Kidney epithelial cell (primary cell): ENCODE measurements around the gene PTPRT. TPM values are rescaled to one million over a fixed set of nuclear protein-coding genes. Genes with fewer than 3 reads are reported as not detected.

ENCODE experiments used
- DNase-seq: peaks from one replicate; pipeline ENCODE4 v3.0.0-alpha.2; 2010; ENCODE audit warnings: low read depth
- H3K27me3 ChIP-seq: 2 replicates; pipeline ENCODE4 v1.6.0; 2011; ENCODE audit warnings: low read length; ENCODE audit not compliant: control insufficient read depth, insufficient read depth
- H3K36me3 ChIP-seq: 2 replicates; pipeline ENCODE4 v1.5.1; 2011; ENCODE audit warnings: low read length; ENCODE audit not compliant: control insufficient read depth, insufficient read depth
- H3K4me3 ChIP-seq: 2 replicates; pipeline ENCODE4 v1.5.1; 2011; ENCODE audit warnings: low read depth, mild to moderate bottlenecking, control low read depth, low read length
- total RNA-seq: library from RNA; depleted of rRNA; stranded (reverse); fragments of >200 nt; gene quantifications from 2 replicates; pipeline ENCODE4 v1.2.3, GENCODE V29; 2015
- TF ChIP-seq, protein P1 (sequence below): IDR thresholded peaks from 2 replicates; pipeline ENCODE4 v1.5.1; 2011; ENCODE audit warnings: mild to moderate bottlenecking, moderate library complexity, low read length, control low read depth, inconsistent platforms; ENCODE audit not compliant: insufficient read depth, poor library complexity, severe bottlenecking

The PTPRT gene
- total RNA-seq, 1 donor from 2014 or later, result 0.25 TPM

DNA sequence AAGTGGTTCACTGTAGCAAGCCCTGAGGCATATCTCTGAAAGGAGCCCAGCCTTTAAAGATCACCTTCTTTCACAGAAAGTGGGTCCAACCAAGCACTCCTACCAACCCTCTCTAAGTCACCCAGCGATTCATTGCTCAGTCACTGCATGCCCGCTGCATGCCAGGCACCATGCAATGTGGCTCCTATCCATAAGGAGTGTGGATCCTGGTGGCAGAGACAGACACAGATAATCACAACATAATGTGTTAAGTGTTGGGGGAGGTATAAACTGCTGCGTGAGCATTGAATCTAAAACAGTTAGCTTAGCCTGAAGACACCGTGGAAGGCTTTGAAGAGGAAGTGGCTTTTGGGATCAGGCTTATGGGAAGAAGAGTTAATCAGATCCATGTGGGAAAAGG, 659.5 kb downstream of the PTPRT start:
- Histone ChIP-seq H3K4me3 (no peak overlapping the region), H3K27me3 (no peaks in the 10 kb centered on the region), H3K36me3 (no peaks in the 10 kb centered on the region)
- no peak for DNase-seq
- TF ChIP-seq, protein P1, sequence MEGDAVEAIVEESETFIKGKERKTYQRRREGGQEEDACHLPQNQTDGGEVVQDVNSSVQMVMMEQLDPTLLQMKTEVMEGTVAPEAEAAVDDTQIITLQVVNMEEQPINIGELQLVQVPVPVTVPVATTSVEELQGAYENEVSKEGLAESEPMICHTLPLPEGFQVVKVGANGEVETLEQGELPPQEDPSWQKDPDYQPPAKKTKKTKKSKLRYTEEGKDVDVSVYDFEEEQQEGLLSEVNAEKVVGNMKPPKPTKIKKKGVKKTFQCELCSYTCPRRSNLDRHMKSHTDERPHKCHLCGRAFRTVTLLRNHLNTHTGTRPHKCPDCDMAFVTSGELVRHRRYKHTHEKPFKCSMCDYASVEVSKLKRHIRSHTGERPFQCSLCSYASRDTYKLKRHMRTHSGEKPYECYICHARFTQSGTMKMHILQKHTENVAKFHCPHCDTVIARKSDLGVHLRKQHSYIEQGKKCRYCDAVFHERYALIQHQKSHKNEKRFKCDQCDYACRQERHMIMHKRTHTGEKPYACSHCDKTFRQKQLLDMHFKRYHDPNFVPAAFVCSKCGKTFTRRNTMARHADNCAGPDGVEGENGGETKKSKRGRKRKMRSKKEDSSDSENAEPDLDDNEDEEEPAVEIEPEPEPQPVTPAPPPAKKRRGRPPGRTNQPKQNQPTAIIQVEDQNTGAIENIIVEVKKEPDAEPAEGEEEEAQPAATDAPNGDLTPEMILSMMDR, result no peak

DNA sequence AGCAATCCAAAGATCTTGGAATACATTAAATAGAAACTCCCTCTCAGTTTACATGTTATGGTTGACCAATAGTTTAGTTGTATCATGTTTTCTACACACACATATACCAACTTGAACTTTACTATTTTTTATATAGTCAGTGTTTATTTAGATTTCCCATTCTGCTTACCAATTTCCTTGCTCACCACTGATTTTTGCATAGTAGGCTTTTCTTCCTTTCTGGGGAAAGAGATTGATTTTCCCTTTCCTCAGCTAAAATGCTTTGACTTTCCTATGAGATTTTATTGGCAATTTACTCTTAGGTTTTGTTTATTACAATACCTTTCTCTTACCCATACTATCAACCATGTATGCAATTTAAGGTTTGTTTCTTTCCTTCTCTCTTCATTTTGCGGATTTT, 665.6 kb downstream of the PTPRT start:
- H3K27me3 ChIP-seq, result no peaks in the 10 kb centered on the region
- TF ChIP-seq, protein P1, result no peak
- no peaks in the 10 kb centered on the region for H3K36me3 ChIP-seq
- DNase-seq, result no peak
- no peak overlapping the region for H3K4me3 ChIP-seq

DNA sequence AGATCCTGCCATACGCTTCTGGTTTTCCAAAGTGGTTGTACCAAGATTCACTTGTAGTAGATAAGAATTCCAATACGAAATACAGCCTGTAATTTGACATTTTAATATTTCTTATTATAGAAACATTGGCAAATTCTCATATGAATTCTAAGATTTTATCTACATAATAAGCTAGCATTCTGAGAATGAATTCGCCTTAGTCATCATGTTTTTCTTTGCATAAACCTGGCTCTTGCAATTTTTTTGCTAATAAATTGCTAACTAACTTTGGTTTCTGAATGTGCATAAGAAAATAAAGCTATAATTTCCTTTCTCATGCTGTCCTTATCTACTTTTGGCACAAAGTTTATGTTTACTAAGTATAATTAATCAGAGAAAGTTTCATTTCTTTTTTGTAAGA, 673.0 kb downstream of the PTPRT start:
- TF ChIP-seq, protein P1, result no peak
- DNase-seq, result no peak
- Histone ChIP-seq H3K27me3 (no peaks in the 10 kb centered on the region), H3K4me3 (no peak overlapping the region), H3K36me3 (no peaks in the 10 kb centered on the region)

DNA sequence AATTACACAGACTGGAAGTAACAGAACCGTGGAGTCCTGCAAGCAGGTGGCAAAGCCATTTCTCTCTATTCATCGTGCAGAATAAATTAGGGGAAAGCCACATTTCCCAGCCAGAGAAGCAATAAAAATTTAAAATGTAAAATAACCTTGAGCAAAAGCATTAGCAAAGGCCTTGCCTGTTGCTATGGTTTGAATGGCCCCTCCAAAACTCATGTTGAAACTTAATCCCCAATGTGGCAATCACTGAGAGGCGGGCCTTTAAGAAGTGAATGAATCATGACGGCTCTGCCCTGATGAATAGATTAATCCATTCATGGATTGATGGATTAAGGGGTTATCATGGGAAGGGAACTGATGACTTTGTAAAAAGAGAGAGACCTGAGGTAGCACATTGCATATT, 679.0 kb downstream of the PTPRT start:
- DNase-seq, result no peak
- H3K4me3 ChIP-seq, result no peak overlapping the region
- TF ChIP-seq, protein P1, result no peak

DNA sequence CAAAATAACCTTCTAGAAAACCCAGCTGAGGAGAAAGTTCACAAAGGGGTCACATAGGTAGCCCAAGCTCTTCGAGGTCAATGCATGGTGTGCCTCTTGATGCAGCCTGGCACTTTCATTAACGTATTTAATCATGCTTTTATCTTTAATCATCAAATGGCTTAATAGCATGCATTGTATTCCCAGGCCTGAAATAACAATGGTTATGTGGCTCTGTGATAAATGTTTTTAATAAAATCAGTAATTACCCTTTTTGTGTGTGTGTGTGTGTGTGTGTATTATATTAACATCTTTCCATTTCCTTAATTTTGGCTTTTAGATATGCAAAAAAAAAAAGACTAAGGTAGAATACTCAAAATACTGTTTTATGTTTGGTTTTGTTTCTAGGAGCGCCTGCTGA, 681.8 kb downstream of the PTPRT start:
- H3K4me3 ChIP-seq, result no peak overlapping the region
- TF ChIP-seq, protein P1, result no peak
- no peaks in the 10 kb centered on the region for H3K27me3 ChIP-seq
- no peaks in the 10 kb centered on the region for H3K36me3 ChIP-seq
- DNase-seq, result no peak

More for the DNA sequence above, 679.0 kb downstream of the PTPRT start:
- H3K36me3 ChIP-seq, result no peaks in the 10 kb centered on the region
- H3K27me3 ChIP-seq, result no peaks in the 10 kb centered on the region

DNA sequence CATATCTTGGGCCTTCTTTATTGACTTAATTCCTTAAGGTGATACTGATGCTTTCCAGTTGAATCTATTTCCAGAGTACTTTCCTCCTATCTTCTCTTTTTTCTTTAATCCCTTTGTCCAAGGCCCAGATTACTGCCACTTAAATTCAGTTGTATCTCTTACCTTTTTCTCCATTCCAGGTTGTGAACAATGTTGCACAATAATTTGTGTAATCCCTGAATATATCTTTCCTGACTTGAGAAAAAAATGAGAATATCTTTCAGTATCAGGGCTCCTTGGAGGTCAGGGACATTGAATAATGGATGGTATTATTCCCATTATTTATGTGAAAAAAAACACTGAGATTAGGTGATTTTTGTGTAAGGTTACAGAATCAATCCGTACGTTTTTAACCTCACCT, 683.3 kb downstream of the PTPRT start:
- TF ChIP-seq, protein P1, result no peak
- no peak overlapping the region for H3K4me3 ChIP-seq
- no peak for DNase-seq
- H3K27me3 ChIP-seq, result no peaks in the 10 kb centered on the region
- no peaks in the 10 kb centered on the region for H3K36me3 ChIP-seq
